GM23248 (cell line): Measurements from ENCODE around the gene ACAN.

Experiments
- EZH2 ChIP-seq: fragments of 200-600 bp; sonication (generic); IDR thresholded peaks from 2 replicates; pipeline ENCODE4 v1.6.1; 2018; ENCODE audit warnings: antibody characterized with exemption, mild to moderate bottlenecking; ENCODE audit not compliant: insufficient read depth, poor library complexity, severe bottlenecking
- EZH2phosphoT487 ChIP-seq: fragments of 200-600 bp; sonication (generic); IDR thresholded peaks from 2 replicates; pipeline ENCODE4 v1.6.1; 2018; ENCODE audit warnings: antibody characterized with exemption, moderate library complexity, mild to moderate bottlenecking, low read depth; ENCODE audit not compliant: insufficient read depth

DNA sequence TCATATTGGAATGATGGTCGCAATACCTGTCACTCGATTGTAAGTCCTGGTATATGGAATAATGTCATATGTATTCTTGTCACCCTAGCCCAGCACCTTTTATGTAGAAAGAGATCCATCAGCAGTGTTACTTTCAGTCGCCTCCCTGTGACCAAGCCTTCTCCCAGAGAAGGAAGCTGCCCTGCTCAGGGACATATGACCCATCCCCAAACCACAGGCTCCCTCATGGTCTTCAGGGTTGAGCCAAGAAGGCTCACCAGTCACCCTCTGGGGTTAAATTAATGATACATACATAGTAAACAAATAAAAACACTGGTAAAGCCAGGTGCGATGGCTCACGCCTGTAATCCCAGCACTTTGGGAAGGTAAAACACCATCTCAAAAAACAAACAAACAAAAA, 114.5 kb downstream of the ACAN start:
- TF ChIP-seq EZH2: no peak
- no peak for TF ChIP-seq EZH2phosphoT487
